Bronchial epithelial cell (primary cell): Measurements from ENCODE around the gene MSH5. TPM values are rescaled to one million over a fixed set of nuclear protein-coding genes. Genes with fewer than 3 reads are reported as not detected.
"Not testable (repeated sequence)": the region's sequence is repeated elsewhere in the genome, so short reads cannot be mapped to it uniquely, and the experiment has no call there.

Source experiments
- DNase-seq: peaks from one replicate; pipeline ENCODE4 v3.0.0-alpha.2; 2010; ENCODE audit warnings: low read depth
- FAIRE-seq: peaks from 2 replicates; lab custom pipeline; 2011; peaks lifted over from hg19 to GRCh38; lab: Jason Lieb, UNC
- H3K27me3 ChIP-seq: 2 replicates; pipeline ENCODE4 v1.5.1; 2011; ENCODE audit warnings: low read length; ENCODE audit not compliant: control insufficient read depth, insufficient read depth
- H3K36me3 ChIP-seq: 2 replicates; pipeline ENCODE4 v1.5.1; 2011; ENCODE audit warnings: low read length; ENCODE audit not compliant: control insufficient read depth, insufficient read depth
- H3K4me3 ChIP-seq: 2 replicates; pipeline ENCODE4 v1.5.1; 2011; ENCODE audit warnings: mild to moderate bottlenecking, low read depth, low read length, control low read depth
- CTCF ChIP-seq: IDR thresholded peaks from 2 replicates; pipeline ENCODE4 v1.5.1; 2011; ENCODE audit warnings: mild to moderate bottlenecking, moderate library complexity, low read length, control low read depth, inconsistent platforms; ENCODE audit not compliant: insufficient read depth, severe bottlenecking
- total RNA-seq: library from RNA; depleted of rRNA; stranded (reverse); fragments of >200 nt; gene quantifications from 2 replicates; pipeline ENCODE4 v1.2.1, GENCODE V29; 2014

Gene MSH5
- total RNA-seq, 1 donor from 2014 or later: 3.4 TPM

- H3K27me3 ChIP-seq: no peaks in the 10 kb centered on the region
Measured at GRCh38 chr6:31792090-31792374, 52.2 kb downstream of the MSH5 start.

GRCh38 chr6:31792761-31793171 is 53.0 kb downstream of the MSH5 start:
- peak; percentile 85 for DNase-seq
- no peaks in the 10 kb centered on the region for H3K27me3 ChIP-seq
- no peak overlapping the region for H3K4me3 ChIP-seq
- peaks cover 16% of the 10 kb centered on the region for H3K36me3 ChIP-seq
- no peak for TF ChIP-seq CTCF
- no peak for FAIRE-seq

More at GRCh38 chr6:31792090-31792374, 52.2 kb downstream of the MSH5 start:
- Histone ChIP-seq H3K4me3 (no peak overlapping the region), H3K36me3 (peaks cover 16% of the 10 kb centered on the region)
- DNase-seq (no peak), FAIRE-seq (no peak)
- TF ChIP-seq CTCF: no peak

- not testable (repeated sequence) for DNase-seq, H3K27me3 ChIP-seq, FAIRE-seq
- Histone ChIP-seq H3K4me3 (peak overlapping the region; percentile 95), H3K36me3 (peaks cover 16% of the 10 kb centered on the region)
Measured at GRCh38 chr6:31793927-31794245, 54.1 kb downstream of the MSH5 start.

- FAIRE-seq (no peak), DNase-seq (peak; percentile 35)
- Histone ChIP-seq H3K36me3 (peaks cover 14% of the 10 kb centered on the region), H3K4me3 (peak overlapping the region; percentile 95), H3K27me3 (no peaks in the 10 kb centered on the region)
- TF ChIP-seq CTCF: no peak
Measured at GRCh38 chr6:31794294-31794865, 54.6 kb downstream of the MSH5 start.

- DNase-seq: no peak
- FAIRE-seq: no peak
- peak overlapping the region; percentile 95 for H3K4me3 ChIP-seq
- H3K27me3 ChIP-seq: no peaks in the 10 kb centered on the region
- no peak for TF ChIP-seq CTCF
- peaks cover 13% of the 10 kb centered on the region for H3K36me3 ChIP-seq
Measured at GRCh38 chr6:31794866-31795615, 55.2 kb downstream of the MSH5 start.

- Histone ChIP-seq H3K36me3 (peaks cover 13% of the 10 kb centered on the region), H3K27me3 (no peaks in the 10 kb centered on the region), H3K4me3 (peak within 1 kb of the TSS; percentile 95)
- FAIRE-seq (no peak), DNase-seq (peak; percentile 77)
- peak; percentile 89 for TF ChIP-seq CTCF
Measured at GRCh38 chr6:31795616-31796298, 56.0 kb downstream of the MSH5 start, which contains the start of gene VARS1. TSS of gene VARS1 (minus strand) at chr6:31795752. CDS start at chr6:31795217, 535 bp downstream.
